ENCODE measurements around the gene PDGFB. TPM values are rescaled to one million over a fixed set of nuclear protein-coding genes. Genes with fewer than 3 reads are reported as not detected.

The PDGFB gene
- total and polyA plus RNA-seq, 7 donors, result 5.2 to 16.4 (median 10.1) TPM

DNA sequence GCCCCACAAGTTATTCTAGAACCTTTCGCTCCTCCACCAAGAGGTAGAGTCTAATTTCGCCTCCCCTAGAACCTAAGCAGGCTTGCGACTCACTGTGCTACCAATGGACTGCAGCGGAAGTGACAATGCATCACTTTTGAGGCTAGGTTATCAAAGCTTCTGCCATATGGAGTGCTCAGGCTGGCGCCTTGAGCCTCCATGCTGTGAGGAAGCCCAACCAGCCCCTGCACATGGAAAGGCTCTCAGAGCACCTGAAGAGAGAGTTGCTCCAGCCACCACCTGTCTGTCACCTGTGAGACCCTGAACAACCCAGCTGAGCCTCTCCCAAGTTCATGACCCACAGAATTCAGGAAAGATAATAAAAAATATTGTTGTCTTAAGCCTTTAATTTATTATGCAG, 63.0 kb downstream of the PDGFB start:
- no peak for ATAC-seq

DNA sequence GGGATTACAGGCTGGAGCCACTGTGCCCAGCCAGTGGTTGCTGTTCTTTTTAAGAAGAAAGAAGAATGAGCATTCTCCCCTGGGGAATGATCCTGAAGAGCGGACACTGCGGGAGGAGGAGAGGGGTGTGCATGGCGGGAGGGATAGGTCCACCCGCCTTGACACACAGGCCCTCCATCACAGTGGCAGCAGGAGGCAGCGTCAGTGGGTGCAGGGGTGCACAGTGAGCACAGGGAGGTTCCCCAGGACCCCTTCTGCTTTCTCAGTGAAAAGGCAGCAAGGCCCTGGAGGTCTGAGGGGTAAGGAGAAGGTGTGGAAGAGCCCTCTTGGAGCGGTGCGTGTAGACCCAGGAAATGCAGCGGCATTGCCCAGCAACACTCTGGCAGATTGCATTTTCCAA, 63.4 kb downstream of the PDGFB start:
- H3K9me3 ChIP-seq, result no peaks in the 10 kb centered on the region
- peaks cover 9% of the 10 kb centered on the region for H3K4me1 ChIP-seq
- ATAC-seq (no peak), DNase-seq (no peak)
- TF ChIP-seq, protein P1, sequence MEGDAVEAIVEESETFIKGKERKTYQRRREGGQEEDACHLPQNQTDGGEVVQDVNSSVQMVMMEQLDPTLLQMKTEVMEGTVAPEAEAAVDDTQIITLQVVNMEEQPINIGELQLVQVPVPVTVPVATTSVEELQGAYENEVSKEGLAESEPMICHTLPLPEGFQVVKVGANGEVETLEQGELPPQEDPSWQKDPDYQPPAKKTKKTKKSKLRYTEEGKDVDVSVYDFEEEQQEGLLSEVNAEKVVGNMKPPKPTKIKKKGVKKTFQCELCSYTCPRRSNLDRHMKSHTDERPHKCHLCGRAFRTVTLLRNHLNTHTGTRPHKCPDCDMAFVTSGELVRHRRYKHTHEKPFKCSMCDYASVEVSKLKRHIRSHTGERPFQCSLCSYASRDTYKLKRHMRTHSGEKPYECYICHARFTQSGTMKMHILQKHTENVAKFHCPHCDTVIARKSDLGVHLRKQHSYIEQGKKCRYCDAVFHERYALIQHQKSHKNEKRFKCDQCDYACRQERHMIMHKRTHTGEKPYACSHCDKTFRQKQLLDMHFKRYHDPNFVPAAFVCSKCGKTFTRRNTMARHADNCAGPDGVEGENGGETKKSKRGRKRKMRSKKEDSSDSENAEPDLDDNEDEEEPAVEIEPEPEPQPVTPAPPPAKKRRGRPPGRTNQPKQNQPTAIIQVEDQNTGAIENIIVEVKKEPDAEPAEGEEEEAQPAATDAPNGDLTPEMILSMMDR (IDR thresholded peaks at IDR 0.05), result no peak
- H3K27me3 ChIP-seq (ENCODE audit: insufficient read depth in 3 of 3, low read length in 2 of 3), result no peaks in the 10 kb centered on the region
- no peak overlapping the region for H3K27ac ChIP-seq
- intact Hi-C loops (cut with DNase I), result no loop called here
- WGBS, 3 donors, result 85 to 91% (median 90%) methylated on average over 8 of the region's 8 CpGs
- H3K36me3 ChIP-seq (ENCODE audit: insufficient read depth in 1 of 2, low read depth in 1 of 2), result no peaks in the 10 kb centered on the region
- no peak overlapping the region for H3K4me3 ChIP-seq

More for the DNA sequence above, 63.0 kb downstream of the PDGFB start:
- peaks cover 9% of the 10 kb centered on the region for H3K4me1 ChIP-seq
- H3K27ac ChIP-seq, result no peak overlapping the region
- DNase-seq, result no peak
- no peaks in the 10 kb centered on the region for H3K27me3 ChIP-seq (ENCODE audit: insufficient read depth in 3 of 3, low read length in 2 of 3)
- H3K9me3 ChIP-seq, result no peaks in the 10 kb centered on the region
- TF ChIP-seq, protein P1 (IDR thresholded peaks at IDR 0.05), result no peak
- intact Hi-C loops (cut with DNase I), result no loop called here
- H3K4me3 ChIP-seq, result no peak overlapping the region
- no peaks in the 10 kb centered on the region for H3K36me3 ChIP-seq (ENCODE audit: insufficient read depth in 1 of 2, low read depth in 1 of 2)
- 93 to 98% (median 98%) methylated on average over 5 of the region's 5 CpGs for WGBS, 3 donors

DNA sequence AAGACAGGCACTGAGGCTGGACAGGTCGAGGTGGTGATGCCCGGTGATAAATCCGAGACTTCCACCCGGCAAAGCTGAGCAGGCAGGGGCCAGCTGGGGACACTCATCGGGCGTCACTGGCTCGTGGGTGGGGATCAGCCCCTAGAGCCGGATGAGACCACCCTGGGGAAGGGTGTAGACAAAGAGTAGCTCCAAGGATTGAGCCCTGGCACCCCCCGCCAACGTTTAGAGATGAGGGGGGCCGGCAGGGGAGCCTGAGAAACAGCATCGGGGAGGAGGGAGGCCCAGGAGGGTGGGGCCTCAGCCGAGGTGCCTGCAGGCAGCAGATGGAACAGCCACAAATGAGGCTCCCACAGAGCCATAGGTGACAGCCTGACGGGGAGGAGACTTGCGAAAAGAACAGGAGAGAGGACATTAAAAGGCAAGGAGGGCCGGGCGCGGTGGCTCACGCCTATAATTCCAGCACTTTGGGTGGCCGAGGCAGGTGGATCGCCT, 64.9 kb downstream of the PDGFB start:
- no peak for ATAC-seq
- 53 to 70% (median 55%) methylated on average over 21 of the region's 21 CpGs for WGBS, 3 donors
- no peak overlapping the region for H3K4me3 ChIP-seq
- TF ChIP-seq, protein P1 (IDR thresholded peaks at IDR 0.05), result no peak
- no peak overlapping the region for H3K27ac ChIP-seq
- intact Hi-C loops (cut with DNase I), result no loop called here
- H3K36me3 ChIP-seq (ENCODE audit: insufficient read depth in 1 of 2, low read depth in 1 of 2), result no peaks in the 10 kb centered on the region
- no peaks in the 10 kb centered on the region for H3K27me3 ChIP-seq (ENCODE audit: insufficient read depth in 3 of 3, low read length in 2 of 3)
- DNase-seq, result no peak
- H3K4me1 ChIP-seq, result peaks cover 23% of the 10 kb centered on the region
- no peaks in the 10 kb centered on the region for H3K9me3 ChIP-seq

DNA sequence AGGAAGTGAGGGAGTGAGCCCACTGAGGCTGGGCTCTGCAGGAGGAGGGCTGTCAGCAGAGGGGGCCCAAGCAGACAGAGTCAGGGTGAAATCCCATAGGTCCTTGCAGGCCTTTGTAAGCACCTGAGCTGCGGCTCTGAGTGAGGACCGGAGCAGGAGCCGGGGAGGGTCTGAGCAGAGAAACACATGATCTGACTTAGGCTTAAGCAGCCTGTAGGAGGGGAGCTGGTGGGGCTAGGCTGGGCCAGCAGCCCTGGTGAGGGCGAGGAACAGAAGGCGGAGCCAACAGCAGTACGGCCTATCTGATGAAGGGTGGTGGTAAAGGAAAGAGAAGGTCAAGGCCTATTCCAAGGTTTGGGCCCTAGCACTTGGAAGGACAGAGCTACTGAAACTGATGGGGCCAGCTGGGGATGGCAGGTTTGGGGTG, 65.4 kb downstream of the PDGFB start:
- H3K4me1 ChIP-seq, result peaks cover 23% of the 10 kb centered on the region
- no peak overlapping the region for H3K4me3 ChIP-seq
- no peak overlapping the region for H3K27ac ChIP-seq
- TF ChIP-seq, protein P1 (IDR thresholded peaks at IDR 0.05), result no peak
- intact Hi-C loops (cut with DNase I), result no loop called here
- ATAC-seq (no peak), DNase-seq (no peak)
- no peaks in the 10 kb centered on the region for H3K36me3 ChIP-seq (ENCODE audit: insufficient read depth in 1 of 2, low read depth in 1 of 2)
- WGBS, 3 donors, result 49 to 61% (median 60%) methylated on average over 6 of the region's 6 CpGs
- H3K9me3 ChIP-seq, result no peaks in the 10 kb centered on the region
- H3K27me3 ChIP-seq (ENCODE audit: insufficient read depth in 3 of 3, low read length in 2 of 3), result no peaks in the 10 kb centered on the region

Measured in psoas muscle (tissue), 8 donors.